Lung (tissue), 12 donors: ENCODE data around the gene COG7. TPM values are rescaled to one million over a fixed set of nuclear protein-coding genes. Genes with fewer than 3 reads are reported as not detected.

Experiments used
- ATAC-seq: fragments of 200-7000 bp; cut with Tn5 transposase; one replicate; pipeline ENCODE4 v1.9.1; 2020; ENCODE audit warnings: moderate number of reproducible peaks; ENCODE audit not compliant: insufficient read depth, low FRiP score
- DNase-seq, 3 donors: peaks; one replicate each; pipeline ENCODE4 v3.0.0-alpha.2; 2013 to 2017
- H3K27ac ChIP-seq, 2 donors: one replicate each; pipeline ENCODE4 v1.5.1; 2013; ENCODE audit warnings: mild to moderate bottlenecking in 2 of 2, moderate library complexity in 2 of 2, control low read depth in 1 of 2, inconsistent platforms in 1 of 2, low read depth in 1 of 2, low read length in 1 of 2
- H3K27me3 ChIP-seq, 3 donors: one replicate each; pipeline ENCODE4 v1.5.1; 2013; ENCODE audit warnings: low read length in 2 of 3; ENCODE audit not compliant: control insufficient read depth in 3 of 3, insufficient read depth in 3 of 3
- H3K36me3 ChIP-seq, 4 donors: one replicate each; pipeline ENCODE4 v1.5.1; 2013; ENCODE audit warnings: low read length in 4 of 4, mild to moderate bottlenecking in 1 of 4, moderate library complexity in 1 of 4; ENCODE audit not compliant: control insufficient read depth in 4 of 4, insufficient read depth in 4 of 4
- H3K4me1 ChIP-seq, 5 donors: one replicate each; pipeline ENCODE4 v1.5.1; 2013; ENCODE audit warnings: low read length in 5 of 5, mild to moderate bottlenecking in 2 of 5, moderate library complexity in 1 of 5; ENCODE audit not compliant: control insufficient read depth in 5 of 5, insufficient read depth in 5 of 5
- H3K4me3 ChIP-seq: one replicate; pipeline ENCODE4 v1.5.1; 2013; ENCODE audit warnings: mild to moderate bottlenecking, control low read depth, moderate library complexity
- H3K9ac ChIP-seq, 2 donors: one replicate each; pipeline ENCODE4 v1.5.1; 2013; ENCODE audit warnings: low read length in 2 of 2, control low read depth in 1 of 2; ENCODE audit not compliant: insufficient read depth in 1 of 2
- H3K9me3 ChIP-seq, 4 donors: one replicate each; pipeline ENCODE4 v1.5.1; 2013; ENCODE audit warnings: low read length in 3 of 4, mild to moderate bottlenecking in 1 of 4, moderate library complexity in 1 of 4; ENCODE audit not compliant: control insufficient read depth in 4 of 4, insufficient read depth in 3 of 4
- WGBS, 2 donors: extraction: QIAGEN DNeasy Blood & Tissue Kit; methylation state at CpG; one replicate each; pipeline ENCODE4 v1.1.7; 2013; 5-methylcytosine and 5-hydroxymethylcytosine counted together
- polyA plus RNA-seq, 2 donors: library from polyadenylated mRNA; stranded (reverse); fragments of 200-250 nt; gene quantifications; one replicate each; pipeline ENCODE4 v1.2.1, GENCODE V29; 2013
- total RNA-seq, 2 donors: library from RNA; depleted of rRNA in 1 of 2; stranded (reverse); fragments of >200 nt in 1 of 2; gene quantifications; one replicate each; pipeline ENCODE4 v1.2.1, GENCODE V29; 2014 to 2021
- TF ChIP-seq, protein P1 (sequence below): IDR thresholded peaks from 2 replicates; pipeline ENCODE4 v1.5.1; 2012; ENCODE audit warnings: mild to moderate bottlenecking; ENCODE audit errors: control extremely low read depth, extremely low read depth
- donor health status: control.
- donor health status: control.
- donor health status: Bipolar disorder and iron deficiency.
- donor health status: healthy.
- donor health status: DM: yes; HTN: yes; CAD: no.

COG7 gene
- total and polyA plus RNA-seq, 4 donors = 14.9 to 34.0 (median 20.0) TPM

DNA sequence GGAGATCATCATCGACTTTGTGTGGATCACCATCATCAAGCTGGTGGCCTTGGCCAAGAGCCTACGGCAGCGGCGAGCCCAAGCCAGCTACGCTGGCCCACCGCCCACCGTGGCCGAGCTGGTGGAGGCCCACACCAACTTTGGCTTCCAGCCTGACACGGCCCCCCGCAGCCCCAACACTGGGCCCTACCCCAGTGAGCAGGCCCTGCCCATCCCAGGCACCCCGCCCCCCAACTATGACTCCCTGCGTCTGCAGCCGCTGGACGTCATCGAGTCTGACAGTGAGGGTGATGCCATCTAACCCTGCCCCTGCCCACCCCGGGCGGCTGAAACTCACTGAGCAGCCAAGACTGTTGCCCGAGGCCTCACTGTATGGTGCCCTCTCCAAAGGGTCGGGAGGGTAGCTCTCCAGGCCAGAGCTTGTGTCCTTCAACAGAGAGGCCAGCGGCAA, 72.5 kb downstream of the COG7 start:
- no peak for ATAC-seq
- no peak overlapping the region for H3K9ac ChIP-seq
- no peaks in the 10 kb centered on the region for H3K36me3 ChIP-seq
- no peak overlapping the region for H3K27ac ChIP-seq
- DNase-seq = no peak
- TF ChIP-seq, protein P1, sequence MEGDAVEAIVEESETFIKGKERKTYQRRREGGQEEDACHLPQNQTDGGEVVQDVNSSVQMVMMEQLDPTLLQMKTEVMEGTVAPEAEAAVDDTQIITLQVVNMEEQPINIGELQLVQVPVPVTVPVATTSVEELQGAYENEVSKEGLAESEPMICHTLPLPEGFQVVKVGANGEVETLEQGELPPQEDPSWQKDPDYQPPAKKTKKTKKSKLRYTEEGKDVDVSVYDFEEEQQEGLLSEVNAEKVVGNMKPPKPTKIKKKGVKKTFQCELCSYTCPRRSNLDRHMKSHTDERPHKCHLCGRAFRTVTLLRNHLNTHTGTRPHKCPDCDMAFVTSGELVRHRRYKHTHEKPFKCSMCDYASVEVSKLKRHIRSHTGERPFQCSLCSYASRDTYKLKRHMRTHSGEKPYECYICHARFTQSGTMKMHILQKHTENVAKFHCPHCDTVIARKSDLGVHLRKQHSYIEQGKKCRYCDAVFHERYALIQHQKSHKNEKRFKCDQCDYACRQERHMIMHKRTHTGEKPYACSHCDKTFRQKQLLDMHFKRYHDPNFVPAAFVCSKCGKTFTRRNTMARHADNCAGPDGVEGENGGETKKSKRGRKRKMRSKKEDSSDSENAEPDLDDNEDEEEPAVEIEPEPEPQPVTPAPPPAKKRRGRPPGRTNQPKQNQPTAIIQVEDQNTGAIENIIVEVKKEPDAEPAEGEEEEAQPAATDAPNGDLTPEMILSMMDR = no peak
- H3K27me3 ChIP-seq = peaks cover 0 to 3% (median 0%) of the 10 kb centered on the region in 3 donors
- WGBS, 2 donors = 95 to 98% methylated on average over 20 of the region's 20 CpGs
- no peak overlapping the region for H3K4me3 ChIP-seq
- H3K9me3 ChIP-seq = no peaks in the 10 kb centered on the region
- H3K4me1 ChIP-seq = no peaks in the 10 kb centered on the region

- Histone ChIP-seq H3K4me3 (no peak overlapping the region), H3K27ac (no peak overlapping the region), H3K27me3 (peaks cover 0 to 3% (median 0%) of the 10 kb centered on the region in 3 donors), H3K9ac (no peak overlapping the region), H3K4me1 (no peaks in the 10 kb centered on the region), H3K9me3 (no peaks in the 10 kb centered on the region), H3K36me3 (no peaks in the 10 kb centered on the region)
- WGBS, 2 donors = 94 to 96% methylated on average over 10 of the region's 10 CpGs
- DNase-seq (no peak), ATAC-seq (no peak)
- TF ChIP-seq, protein P1 = no peak
These were observed 73.3 kb downstream of the COG7 start for GRCh38 chr16:23379707-23380106.

DNA sequence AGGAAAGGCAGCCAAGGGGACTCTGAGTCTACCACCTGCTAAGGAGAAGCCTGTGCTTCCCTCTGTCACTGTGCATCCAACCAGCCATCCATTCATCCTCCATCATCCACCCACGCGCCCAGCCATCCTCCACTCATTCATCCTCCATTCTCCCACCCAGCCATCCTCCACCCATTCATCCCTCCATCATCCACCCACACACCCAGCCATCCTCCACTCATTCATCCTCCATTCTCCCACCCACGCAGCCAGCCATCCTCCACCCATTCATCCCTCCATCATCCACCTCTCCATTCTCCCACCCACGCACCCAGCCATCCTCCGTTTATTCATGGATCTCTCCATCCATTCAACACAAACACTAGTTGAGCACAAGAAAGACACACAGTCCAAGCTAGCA, 74.1 kb downstream of the COG7 start:
- ATAC-seq (no peak), DNase-seq (no peak)
- Histone ChIP-seq H3K4me3 (no peak overlapping the region), H3K9ac (no peak overlapping the region), H3K4me1 (no peaks in the 10 kb centered on the region), H3K27ac (no peak overlapping the region), H3K9me3 (no peaks in the 10 kb centered on the region), H3K36me3 (no peaks in the 10 kb centered on the region), H3K27me3 (peaks cover 0 to 3% (median 0%) of the 10 kb centered on the region in 3 donors)
- WGBS, 2 donors = 96 to 98% methylated on average over 5 of the region's 5 CpGs
- TF ChIP-seq, protein P1 = no peak

GRCh38 chr16:23378256-23378655, 74.7 kb downstream of the COG7 start:
- Histone ChIP-seq H3K4me1 (no peaks in the 10 kb centered on the region), H3K27me3 (peaks cover 0 to 3% (median 0%) of the 10 kb centered on the region in 3 donors), H3K36me3 (no peaks in the 10 kb centered on the region), H3K9ac (no peak overlapping the region), H3K27ac (no peak overlapping the region), H3K9me3 (no peaks in the 10 kb centered on the region), H3K4me3 (no peak overlapping the region)
- WGBS, 2 donors = 78 to 81% methylated on average over 7 to 8 of the region's 8 CpGs
- no peak for ATAC-seq
- DNase-seq = no peak
- TF ChIP-seq, protein P1 = no peak
